ENCODE data around the gene NUCB1. TPM values are rescaled to one million over a fixed set of nuclear protein-coding genes. Genes with fewer than 3 reads are reported as not detected.
"Not testable (repeated sequence)": the region's sequence is repeated elsewhere in the genome, so short reads cannot be mapped to it uniquely, and the experiment has no call there.

The NUCB1 gene
- total RNA-seq, 6 donors from 2014 or later, result 278 to 463 (median 341) TPM

- DNase-seq (no peak), ATAC-seq (ENCODE audit: low FRiP score in 2 of 2) (no peak)
- Histone ChIP-seq H3K36me3 (peaks cover 7 to 72% (median 59%) of the 10 kb centered on the region in 4 donors), H3K27me3 (no peaks in the 10 kb centered on the region), H3K4me1 (peaks cover 0 to 7% (median 0%) of the 10 kb centered on the region in 4 donors), H3K4me3 (no peak overlapping the region), H3K9me3 (no peaks in the 10 kb centered on the region), H3K27ac (no peak overlapping the region)
- 86 to 87% methylated on average over 10 of the region's 10 CpGs for WGBS, 2 donors
- TF ChIP-seq EP300 (IDR thresholded peaks at IDR 0.05) (no peak), CTCF (IDR thresholded peaks at IDR 0.05) (no peak), POLR2A (IDR thresholded peaks at IDR 0.05) (no peak), POLR2AphosphoS5 (IDR thresholded peaks at IDR 0.05) (no peak)
Observed at GRCh38 chr19:48920949-48921348, 20.8 kb downstream of the NUCB1 start.

- no peak overlapping the region for H3K4me3 ChIP-seq
- no peak overlapping the region for H3K27ac ChIP-seq
- no peaks in the 10 kb centered on the region for H3K27me3 ChIP-seq
- 91 to 96% methylated on average over 8 of the region's 12 CpGs for WGBS, 2 donors
- TF ChIP-seq CTCF (IDR thresholded peaks at IDR 0.05) (no peak), POLR2AphosphoS5 (IDR thresholded peaks at IDR 0.05) (no peak), EP300 (IDR thresholded peaks at IDR 0.05) (no peak)
- no peaks in the 10 kb centered on the region for H3K9me3 ChIP-seq
- no peak for ATAC-seq (ENCODE audit: low FRiP score in 2 of 2)
- peaks cover 7 to 63% (median 53%) of the 10 kb centered on the region in 4 donors for H3K36me3 ChIP-seq
- no peak for DNase-seq
- peaks cover 0 to 9% (median 6%) of the 10 kb centered on the region in 4 donors for H3K4me1 ChIP-seq
Observed at GRCh38 chr19:48921721-48922500, 21.8 kb downstream of the NUCB1 start.

GRCh38 chr19:48922548-48923490 lies 22.7 kb downstream of the NUCB1 start:
- Histone ChIP-seq H3K4me3 (no peak overlapping the region), H3K27me3 (no peaks in the 10 kb centered on the region), H3K36me3 (peaks cover 7 to 58% (median 46%) of the 10 kb centered on the region in 4 donors), H3K27ac (no peak overlapping the region), H3K4me1 (peaks cover 0 to 13% (median 10%) of the 10 kb centered on the region in 4 donors), H3K9me3 (no peaks in the 10 kb centered on the region)
- TF ChIP-seq POLR2AphosphoS5 (IDR thresholded peaks at IDR 0.05) (no peak), POLR2A (IDR thresholded peaks at IDR 0.05) (no peak), CTCF (IDR thresholded peaks at IDR 0.05) (no peak), EP300 (IDR thresholded peaks at IDR 0.05) (no peak)
- 90 to 97% methylated on average over 15 to 17 of the region's 18 CpGs for WGBS, 2 donors
- DNase-seq (no peak), ATAC-seq (ENCODE audit: low FRiP score in 2 of 2) (no peak)

GRCh38 chr19:48925240-48925843 lies 25.2 kb downstream of the NUCB1 start:
- Histone ChIP-seq H3K4me3 (no peak overlapping the region), H3K27ac (peak overlapping the region in 3 of 4 donors; percentile 53 to 73 (median 68)), H3K9me3 (no peaks in the 10 kb centered on the region), H3K27me3 (no peaks in the 10 kb centered on the region), H3K4me1 (peaks cover 0 to 14% (median 11%) of the 10 kb centered on the region in 4 donors), H3K36me3 (peaks cover 7 to 33% (median 26%) of the 10 kb centered on the region in 4 donors)
- peak in 1 of 2 donors; percentile 43 for DNase-seq
- TF ChIP-seq POLR2AphosphoS5 (IDR thresholded peaks at IDR 0.05), result no peak
- WGBS, 2 donors, result 71 to 79% methylated on average over 7 to 11 of the region's 11 CpGs
- ATAC-seq (ENCODE audit: low FRiP score in 2 of 2), result peak in 1 of 2 donors; percentile 38

GRCh38 chr19:48925890-48926289 lies 25.8 kb downstream of the NUCB1 start:
- not testable (repeated sequence) for DNase-seq; H3K27me3 ChIP-seq; H3K9me3 ChIP-seq; H3K4me3 ChIP-seq; ATAC-seq (ENCODE audit: low FRiP score in 2 of 2)
- Histone ChIP-seq H3K36me3 (peaks cover 4 to 28% (median 23%) of the 10 kb centered on the region in 4 donors), H3K4me1 (peaks cover 0 to 14% (median 11%) of the 10 kb centered on the region in 4 donors), H3K27ac (peak overlapping the region in 3 of 4 donors; percentile 53 to 73 (median 68))
- 82 to 85% methylated on average over 8 of the region's 8 CpGs for WGBS, 2 donors
